AG09309 (cell line): ENCODE measurements around the gene GRIN2A.

Experiments
- DNase-seq: peaks from one replicate; pipeline ENCODE4 v3.0.0-alpha.2; 2010; ENCODE audit warnings: low read depth
- H3K4me3 ChIP-seq: 2 replicates; pipeline ENCODE4 v1.5.1; 2011; ENCODE audit warnings: mild to moderate bottlenecking, low read depth, low read length, moderate library complexity; ENCODE audit not compliant: control insufficient read depth
- CTCF ChIP-seq: IDR thresholded peaks from 2 replicates; pipeline ENCODE4 v1.5.1; 2011; ENCODE audit warnings: mild to moderate bottlenecking, low read depth, low read length, inconsistent platforms; ENCODE audit not compliant: insufficient read depth, control insufficient read depth; ENCODE audit errors: missing control alignments

The GRIN2A gene

DNA sequence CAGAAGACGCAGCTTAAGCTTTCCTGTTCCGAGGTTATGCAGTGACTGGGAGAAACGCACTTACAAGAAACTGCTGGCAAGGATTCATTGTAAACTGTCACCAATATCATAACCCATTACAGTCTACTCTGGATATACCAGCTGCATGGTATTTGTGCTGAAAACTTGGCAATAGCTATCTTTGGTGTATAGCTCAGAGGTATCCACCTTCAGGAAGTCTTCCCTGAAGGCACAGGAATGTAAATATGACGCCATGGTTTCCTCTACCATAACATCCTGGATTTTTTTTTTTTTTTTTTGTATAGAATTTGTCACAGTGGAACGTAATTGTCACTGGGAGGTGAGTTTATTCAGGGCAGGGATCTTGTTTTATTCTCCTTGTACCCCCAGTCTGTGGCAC is 406.2 kb downstream of the GRIN2A start:
- no peak for DNase-seq
- no peak overlapping the region for H3K4me3 ChIP-seq
- TF ChIP-seq CTCF = no peak

DNA sequence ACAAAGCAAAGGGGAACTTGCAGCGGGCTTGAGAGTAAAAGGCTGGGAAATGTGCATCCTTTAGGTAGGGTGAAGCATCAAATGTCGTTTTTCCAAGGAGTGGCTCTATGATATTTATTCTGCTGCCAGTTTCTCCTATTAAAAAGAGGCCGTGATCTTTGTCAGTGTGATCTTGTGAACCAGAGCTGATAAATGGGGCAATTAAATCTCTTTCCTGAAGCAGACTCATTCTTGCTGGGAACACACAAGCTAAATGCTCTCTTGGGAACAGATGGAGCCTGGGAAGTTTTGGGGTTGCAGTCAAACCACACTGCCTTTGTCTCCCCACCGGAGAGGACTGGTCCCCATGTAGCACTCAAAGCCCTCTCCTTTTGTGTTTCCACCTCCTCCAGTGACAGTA is 408.9 kb downstream of the GRIN2A start:
- no peak for TF ChIP-seq CTCF
- H3K4me3 ChIP-seq = no peak overlapping the region
- DNase-seq = no peak

- H3K4me3 ChIP-seq = no peak overlapping the region
- DNase-seq = no peak
- no peak for TF ChIP-seq CTCF
These were observed 409.6 kb downstream of the GRIN2A start for GRCh38 chr16:9772526-9773225.

DNA sequence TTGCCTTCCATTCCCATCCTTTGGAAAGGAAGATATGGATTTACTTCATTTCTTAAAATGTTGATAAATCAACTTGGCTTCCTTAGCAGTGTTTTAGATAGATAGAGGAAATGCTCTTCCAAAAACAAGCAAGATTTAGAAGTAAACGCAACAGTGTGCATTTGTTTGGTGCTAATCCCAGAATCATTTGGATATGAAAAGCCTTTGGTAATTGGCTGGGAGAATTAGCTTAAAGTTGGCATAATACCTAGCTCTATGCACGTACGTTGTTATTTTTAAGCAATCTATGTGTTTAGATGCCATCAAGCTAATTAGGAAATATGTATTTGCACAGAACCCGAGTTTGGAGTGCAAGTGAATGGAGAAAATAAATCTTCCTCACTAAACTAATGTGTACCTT is 415.3 kb downstream of the GRIN2A start:
- no peak for TF ChIP-seq CTCF

DNA sequence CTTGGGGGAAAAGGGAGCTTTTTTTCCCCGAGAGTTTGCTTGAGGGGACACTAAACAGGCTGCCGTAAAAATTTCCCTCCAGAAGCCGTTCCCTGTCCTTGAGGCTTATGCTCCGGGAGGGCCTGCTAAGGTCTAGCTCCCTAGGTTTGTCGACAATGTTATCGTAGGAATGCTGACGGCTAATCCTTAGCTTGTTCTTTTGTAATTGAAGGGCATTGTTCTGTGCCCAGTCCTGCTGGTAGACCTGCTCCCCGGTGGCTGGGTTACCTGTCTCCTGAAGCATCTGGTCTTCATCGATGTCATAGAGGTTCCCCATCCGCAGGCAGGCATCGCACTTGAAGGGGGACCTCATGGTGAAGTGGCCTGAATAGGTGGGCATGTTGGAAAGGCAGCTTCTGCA is 418.7 kb downstream of the GRIN2A start:
- DNase-seq = no peak
- no peak overlapping the region for H3K4me3 ChIP-seq
- TF ChIP-seq CTCF = no peak

More for the DNA sequence above, 415.3 kb downstream of the GRIN2A start:
- H3K4me3 ChIP-seq = no peak overlapping the region
- DNase-seq = no peak

DNA sequence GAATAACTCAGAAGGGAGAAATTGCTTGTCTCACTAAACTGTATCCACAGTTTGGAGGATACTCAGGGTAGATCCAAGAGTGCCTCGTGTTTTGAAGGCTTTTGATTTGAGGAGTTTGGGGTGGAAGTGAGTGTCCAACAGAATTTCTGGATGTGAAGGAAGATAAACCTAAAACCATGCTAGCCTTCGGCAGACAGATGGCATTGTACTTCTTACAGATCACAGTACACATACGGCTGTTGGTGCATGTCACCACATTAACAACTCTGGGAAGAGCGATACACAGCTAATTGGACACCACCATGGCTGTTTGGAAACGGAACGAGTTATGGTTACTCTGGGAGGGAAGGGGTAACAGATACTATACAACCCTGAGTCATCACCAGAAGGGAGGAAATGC is 420.4 kb downstream of the GRIN2A start:
- H3K4me3 ChIP-seq = no peak overlapping the region
- DNase-seq = no peak
- no peak for TF ChIP-seq CTCF
